Activated effector memory CD4-positive, alpha-beta T cell treated with Interleukin-2 at 50 U/mL for 16 hours (primary cell): ENCODE results near the gene BNC2.

Experiments
- DNase-seq: peaks from one replicate; pipeline ENCODE4 v3.0.0-alpha.2; 2020

BNC2 gene

DNA sequence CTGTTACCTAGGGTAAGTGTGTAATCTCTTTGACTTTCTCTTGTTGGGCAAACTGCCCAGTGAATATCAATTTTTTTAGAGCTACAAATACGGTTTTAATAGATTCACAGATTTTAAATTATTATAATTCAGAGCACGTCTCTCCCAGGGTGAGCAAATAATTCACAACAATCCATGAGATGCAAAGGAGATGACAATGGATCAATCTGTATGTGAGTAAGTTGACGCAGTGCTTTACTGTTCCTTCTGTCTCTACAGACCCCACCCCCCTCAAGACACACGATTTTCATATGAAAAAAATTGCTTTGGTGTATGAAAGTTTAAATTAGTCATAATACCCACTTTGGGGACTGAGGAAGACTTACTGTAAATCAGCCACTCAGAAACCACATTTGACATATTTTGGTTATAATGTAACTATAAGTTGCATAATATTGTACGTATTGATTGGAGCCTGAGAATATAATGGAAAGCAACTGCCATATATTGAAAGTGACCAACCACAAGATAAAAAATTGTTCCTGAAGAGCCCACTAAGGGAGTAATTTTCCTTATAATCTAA lies 201.7 kb downstream of the BNC2 start:
- DNase-seq: no peak

GRCh38 chr9:16664211-16664610 lies 206.3 kb downstream of the BNC2 start:
- DNase-seq: no peak

DNA sequence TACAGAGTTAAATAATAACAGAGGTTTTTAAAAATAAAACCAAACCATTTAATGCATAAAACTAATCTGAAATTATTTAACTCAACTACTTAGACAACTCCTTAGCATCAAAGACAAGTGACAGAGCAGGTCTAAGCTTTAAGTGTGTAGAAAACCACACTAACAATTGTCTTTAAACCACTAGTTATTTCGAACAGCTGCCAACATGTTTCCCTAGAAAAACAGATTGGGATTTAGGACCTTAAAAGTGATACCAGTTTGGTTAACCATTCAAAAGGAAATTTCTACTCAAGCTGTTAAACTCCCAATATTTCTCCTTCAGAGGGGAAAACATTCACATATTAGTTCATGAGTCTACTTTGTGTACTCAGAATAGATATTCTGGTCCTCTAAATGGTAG lies 208.7 kb downstream of the BNC2 start:
- DNase-seq: no peak

GRCh38 chr9:16659096-16659495 lies 211.4 kb downstream of the BNC2 start:
- DNase-seq: no peak

DNA sequence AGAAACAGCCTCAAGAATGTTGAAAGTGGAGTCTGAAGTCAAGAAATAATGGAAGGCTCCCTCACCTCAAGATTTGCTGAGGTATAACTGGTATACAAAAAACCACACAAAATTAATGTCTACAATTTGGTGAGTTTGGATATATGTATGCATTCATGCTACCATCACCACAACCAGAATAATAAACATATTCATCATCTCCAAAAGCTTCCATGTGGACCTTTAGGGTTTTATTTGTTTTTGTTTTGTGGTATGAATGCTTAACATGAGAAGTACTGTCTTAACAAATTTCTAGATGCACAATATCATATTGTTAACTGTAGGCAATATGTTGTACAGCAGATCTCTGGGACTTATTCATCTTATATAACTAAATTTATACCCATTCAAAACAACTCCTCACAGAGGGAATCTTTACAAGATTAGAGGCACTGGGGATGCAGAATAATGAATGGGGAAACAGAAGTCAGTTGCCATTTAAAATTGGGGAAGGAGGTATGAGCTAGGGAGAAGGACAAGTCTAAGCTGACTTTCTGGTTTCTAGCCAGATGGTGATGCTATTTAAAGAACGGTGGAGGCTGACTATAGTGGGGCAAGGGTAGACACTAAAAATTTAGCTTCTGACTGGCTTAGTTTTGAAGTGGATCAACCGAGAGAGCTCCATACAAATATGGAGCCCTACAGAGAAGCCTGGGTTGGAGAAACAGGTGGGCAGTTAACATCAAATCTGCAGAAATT lies 213.9 kb downstream of the BNC2 start:
- no peak for DNase-seq

- DNase-seq: no peak
These were observed 215.8 kb downstream of the BNC2 start for GRCh38 chr9:16654596-16655126.

- DNase-seq: no peak
These were observed 216.7 kb downstream of the BNC2 start for GRCh38 chr9:16653491-16654399.

GRCh38 chr9:16652582-16652981 lies 217.9 kb downstream of the BNC2 start:
- DNase-seq: no peak

GRCh38 chr9:16651446-16651964 lies 219.0 kb downstream of the BNC2 start:
- DNase-seq: no peak

- DNase-seq: no peak
These were observed 224.5 kb downstream of the BNC2 start for GRCh38 chr9:16645970-16646369.

GRCh38 chr9:16642421-16643109 lies 227.9 kb downstream of the BNC2 start:
- DNase-seq: no peak

GRCh38 chr9:16640649-16641048 lies 229.8 kb downstream of the BNC2 start:
- DNase-seq: no peak

DNA sequence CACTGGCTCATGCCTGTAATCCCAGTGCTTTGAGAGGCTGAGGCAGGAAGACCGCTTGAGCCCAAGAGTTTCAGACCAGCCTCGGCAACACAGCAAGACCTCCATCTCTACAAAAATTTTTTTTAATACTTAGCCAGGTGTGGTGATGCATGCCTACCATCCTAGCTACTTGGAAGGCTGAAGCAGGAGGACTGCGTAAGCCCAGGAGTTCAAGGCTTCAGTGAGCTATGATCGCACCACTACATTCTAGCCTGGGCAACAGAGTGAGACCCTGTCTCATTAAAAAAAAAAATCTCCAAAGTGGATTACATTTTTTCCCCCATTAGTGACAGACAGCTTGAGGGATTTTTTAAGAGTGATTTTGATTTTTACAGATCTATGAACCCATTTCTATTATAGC lies 230.8 kb downstream of the BNC2 start:
- no peak for DNase-seq

- no peak for DNase-seq
These were observed 232.6 kb downstream of the BNC2 start for GRCh38 chr9:16637911-16638310.

- DNase-seq: no peak
These were observed 233.3 kb downstream of the BNC2 start for GRCh38 chr9:16637218-16637617.

DNA sequence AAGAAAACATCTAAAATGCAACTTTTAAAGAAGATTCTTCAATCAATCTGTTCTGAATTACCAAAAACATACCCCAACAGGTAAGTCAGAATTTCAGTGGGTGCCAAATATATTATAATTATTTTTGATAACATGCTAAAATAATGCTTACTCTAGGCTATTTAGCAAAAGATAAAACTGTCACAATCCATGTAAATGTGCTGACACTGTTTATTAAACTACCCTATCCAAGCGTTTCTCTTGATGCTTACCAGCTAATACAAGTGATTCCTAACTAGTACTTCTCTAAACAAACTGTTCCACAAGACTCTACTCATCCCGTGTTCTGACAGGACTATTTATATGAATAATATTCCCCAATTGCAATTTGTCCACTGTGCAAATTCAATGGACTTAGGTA lies 236.7 kb downstream of the BNC2 start:
- DNase-seq: no peak

GRCh38 chr9:16628413-16628812 lies 242.1 kb downstream of the BNC2 start:
- no peak for DNase-seq

DNA sequence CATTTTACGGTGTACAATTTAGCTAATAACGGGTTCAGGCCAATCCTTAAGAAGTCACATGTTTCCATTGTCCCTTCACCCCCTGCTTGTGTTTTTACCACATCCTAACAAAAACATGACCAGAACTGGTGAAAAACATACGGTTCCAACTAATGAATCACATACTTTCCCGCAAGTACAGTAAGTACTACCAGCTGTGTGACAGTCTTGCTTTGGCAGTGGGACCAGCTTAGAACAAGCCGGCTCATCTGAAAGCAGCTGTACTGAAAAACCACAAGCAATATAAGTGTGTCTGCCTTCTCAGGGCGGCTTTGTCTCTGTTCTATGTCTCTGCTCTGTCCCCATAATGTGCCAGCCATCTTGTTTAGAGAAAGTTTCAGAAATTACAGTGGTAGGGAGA lies 242.5 kb downstream of the BNC2 start:
- no peak for DNase-seq

DNA sequence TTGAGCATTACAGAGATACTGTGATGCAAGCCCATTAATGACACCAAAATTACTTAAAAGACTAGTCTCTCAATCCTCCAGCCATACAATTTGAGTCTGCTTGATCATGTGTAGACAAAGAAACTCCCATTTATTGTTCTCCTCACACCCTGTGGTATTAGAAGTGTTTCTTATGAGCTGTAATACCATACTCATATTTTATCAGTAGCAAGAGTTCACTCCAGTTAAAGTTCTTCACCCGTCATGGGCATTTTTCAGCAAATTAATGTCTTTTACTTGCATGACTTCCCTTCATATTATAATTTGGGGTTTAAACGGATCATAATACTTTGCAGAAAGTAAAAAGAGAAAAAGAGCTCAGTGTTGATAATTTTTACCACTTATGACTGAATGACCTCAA lies 242.9 kb downstream of the BNC2 start:
- no peak for DNase-seq

DNA sequence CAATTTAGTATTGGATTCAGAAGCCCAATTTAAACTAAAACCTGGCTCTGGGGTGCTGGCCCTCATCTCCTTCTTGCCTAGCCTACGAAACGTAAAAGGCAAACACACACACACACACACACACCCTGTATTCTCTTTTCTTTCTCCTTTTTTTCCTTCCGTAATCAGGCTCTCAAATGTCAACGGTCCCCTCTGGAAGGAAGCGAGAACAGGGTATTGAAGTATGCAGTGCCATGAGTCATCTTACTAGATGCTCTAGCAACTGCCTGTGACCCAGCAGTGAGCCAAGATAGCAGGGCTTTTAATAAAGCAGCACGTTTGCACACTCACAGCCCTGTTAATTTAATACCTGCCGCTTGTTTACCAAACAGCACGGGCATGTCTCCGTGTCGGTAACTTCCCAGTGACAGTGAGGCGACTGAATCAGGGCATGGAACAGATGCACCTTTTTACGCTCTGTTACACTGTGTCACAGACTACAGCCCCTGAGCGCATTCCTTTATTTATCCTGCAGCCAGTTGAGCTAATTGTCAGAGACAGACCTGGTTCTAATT lies 243.8 kb downstream of the BNC2 start:
- no peak for DNase-seq

DNA sequence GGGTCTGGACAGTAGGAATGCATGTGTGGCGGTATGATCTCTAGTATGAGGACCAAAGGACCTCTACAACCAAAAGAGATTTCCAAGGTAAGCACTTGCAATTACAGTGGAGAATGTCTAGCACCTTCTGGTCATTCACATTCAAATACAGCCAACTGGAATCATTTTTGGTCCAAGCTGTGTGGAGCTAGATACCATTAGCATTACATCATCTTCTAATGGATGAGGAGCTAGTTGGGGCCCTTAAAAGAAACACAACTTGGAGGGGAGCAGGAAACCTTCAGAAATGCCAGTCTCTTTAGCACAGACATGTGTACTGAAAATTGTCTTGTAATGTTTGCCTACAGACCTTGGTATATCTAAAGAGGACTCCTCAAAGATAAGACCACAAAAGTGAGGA lies 244.7 kb downstream of the BNC2 start:
- no peak for DNase-seq

GRCh38 chr9:16625161-16625631 lies 245.3 kb downstream of the BNC2 start:
- DNase-seq: no peak
